ENCODE measurements around the gene PAPPA2. TPM values are rescaled to one million over a fixed set of nuclear protein-coding genes. Genes with fewer than 3 reads are reported as not detected.

PAPPA2 gene
- total and polyA plus RNA-seq, 9 of the 15 experiments (the other 6 are each of a cell fraction or from before 2014, with no cell fraction given), result 0.01 to 0.15 (median 0.05) TPM; not detected in 2

DNA sequence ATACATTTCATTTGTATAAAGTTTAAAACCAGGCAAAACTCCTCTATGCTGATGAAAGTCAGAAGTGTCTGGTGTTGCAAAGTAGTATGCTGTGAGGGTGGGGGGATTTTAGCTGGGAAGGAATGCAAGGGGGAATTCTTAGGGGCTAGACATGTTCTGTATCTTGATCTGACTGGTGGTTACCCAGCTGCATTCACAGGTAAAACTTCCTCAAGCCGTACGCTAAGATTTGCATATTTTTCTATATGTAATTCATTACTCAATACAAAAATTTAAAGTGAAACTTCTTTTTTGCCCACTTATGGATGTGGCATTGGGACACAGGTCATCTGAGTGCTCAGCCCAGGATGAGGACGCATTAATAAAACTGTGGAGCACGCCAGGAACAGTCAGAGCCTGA lies 323.3 kb downstream of the PAPPA2 start:
- TF ChIP-seq, protein P1, sequence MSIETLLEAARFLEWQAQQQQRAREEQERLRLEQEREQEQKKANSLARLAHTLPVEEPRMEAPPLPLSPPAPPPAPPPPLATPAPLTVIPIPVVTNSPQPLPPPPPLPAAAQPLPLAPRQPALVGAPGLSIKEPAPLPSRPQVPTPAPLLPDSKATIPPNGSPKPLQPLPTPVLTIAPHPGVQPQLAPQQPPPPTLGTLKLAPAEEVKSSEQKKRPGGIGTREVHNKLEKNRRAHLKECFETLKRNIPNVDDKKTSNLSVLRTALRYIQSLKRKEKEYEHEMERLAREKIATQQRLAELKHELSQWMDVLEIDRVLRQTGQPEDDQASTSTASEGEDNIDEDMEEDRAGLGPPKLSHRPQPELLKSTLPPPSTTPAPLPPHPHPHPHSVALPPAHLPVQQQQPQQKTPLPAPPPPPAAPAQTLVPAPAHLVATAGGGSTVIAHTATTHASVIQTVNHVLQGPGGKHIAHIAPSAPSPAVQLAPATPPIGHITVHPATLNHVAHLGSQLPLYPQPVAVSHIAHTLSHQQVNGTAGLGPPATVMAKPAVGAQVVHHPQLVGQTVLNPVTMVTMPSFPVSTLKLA (conservative IDR thresholded peaks at IDR 0.05), result no peak
- TF ChIP-seq KDM2B (CRISPR knock-in tag; IDR thresholded peaks at IDR 0.05), result no peak
- TF ChIP-seq CTBP1 (IDR thresholded peaks at IDR 0.05; ENCODE audit: borderline replicate concordance), result no peak
- no peak for FAIRE-seq
- Histone ChIP-seq H3K36me3 (ENCODE audit: control insufficient read depth, insufficient read depth, low read length) (no peaks in the 10 kb centered on the region), H3K27ac (ENCODE audit: extremely low read depth, low read depth, low read length) (no peak overlapping the region), H2AFZ (ENCODE audit: low read depth, low read length) (no peak overlapping the region), H3K9me1 (ENCODE audit: control insufficient read depth, insufficient read depth, low read length) (no peaks in the 10 kb centered on the region), H3K27me3 (ENCODE audit: control insufficient read depth in 2 of 2, insufficient read depth in 2 of 2, low read length in 2 of 2) (peaks cover 6 to 11% of the 10 kb centered on the region in 2 experiments; a peak in 4 of 5 replicates), H4K20me1 (replicated peaks; ENCODE audit: control insufficient read depth, insufficient read depth, low read length) (no peaks in the 10 kb centered on the region), H3K4me2 (ENCODE audit: insufficient read depth, low read length) (no peak overlapping the region), H3K79me2 (ENCODE audit: control insufficient read depth, insufficient read depth, low read length) (no peaks in the 10 kb centered on the region), H3K9me3 (replicated peaks; ENCODE audit: control insufficient read depth, insufficient read depth, low read depth, low read length) (no peaks in the 10 kb centered on the region), H3K9ac (ENCODE audit: insufficient read depth in 1 of 2, low read depth in 2 of 2, low read length in 2 of 2) (no peak overlapping the region), H3K4me3 (no peak overlapping the region), H3K4me1 (replicated peaks in 1 of 2; ENCODE audit: control insufficient read depth in 2 of 2, insufficient read depth in 2 of 2, low read length in 2 of 2) (no peaks in the 10 kb centered on the region)
- CTCF ChIA-PET (ENCODE audit: low intra/inter-chr PET ratio), result no interaction called here
- DNase-seq (ENCODE audit: extremely low read depth in 1 of 4, low spot score in 3 of 4), result no peak
- ATAC-seq, result no peak
- in situ Hi-C loops (cut with MboI), result no loop called here
- POLR2A ChIA-PET, result interaction anchor here (0.6 to 1.6 kb wide), 2 partner anchors 14 to 78 kb away, joined by 3 to 4 read pairs; no protein-coding TSS in a partner anchor
- WGBS (ENCODE audit: insufficient coverage, low coverage, missing lambda C conversion rate), result 3% methylated on average over 4 of the region's 4 CpGs
- BruUV-seq (replicated peaks), result no TSS peak
- intact Hi-C loops (cut with micrococcal nuclease), result no loop called here

DNA sequence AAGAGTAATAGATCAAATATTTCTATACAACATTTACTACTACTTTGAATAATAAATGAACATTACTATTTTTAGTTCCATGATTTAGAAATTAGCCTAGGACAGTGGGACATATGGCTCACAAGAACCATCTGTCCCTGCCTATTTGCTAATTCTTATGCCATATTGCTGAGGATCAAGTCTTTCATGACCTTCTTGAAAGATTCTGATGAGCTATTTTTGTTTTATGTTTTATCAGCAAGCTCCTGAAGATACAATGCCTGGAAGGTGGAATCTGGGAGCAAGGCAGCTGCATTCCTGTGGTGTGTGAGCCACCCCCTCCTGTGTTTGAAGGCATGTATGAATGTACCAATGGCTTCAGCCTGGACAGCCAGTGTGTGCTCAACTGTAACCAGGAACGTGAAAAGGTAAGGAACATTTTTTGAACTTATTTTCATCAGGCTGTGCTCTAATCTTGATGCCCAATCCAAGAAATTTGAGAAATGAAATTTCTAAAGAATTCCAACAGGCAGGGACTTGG lies 326.7 kb downstream of the PAPPA2 start:
- Histone ChIP-seq H3K9me3 (replicated peaks; ENCODE audit: control insufficient read depth, insufficient read depth, low read depth, low read length) (no peaks in the 10 kb centered on the region), H3K79me2 (ENCODE audit: control insufficient read depth, insufficient read depth, low read length) (no peaks in the 10 kb centered on the region), H3K4me2 (ENCODE audit: insufficient read depth, low read length) (no peak overlapping the region), H3K27ac (ENCODE audit: extremely low read depth, low read depth, low read length) (no peak overlapping the region), H4K20me1 (replicated peaks; ENCODE audit: control insufficient read depth, insufficient read depth, low read length) (no peaks in the 10 kb centered on the region), H2AFZ (ENCODE audit: low read depth, low read length) (no peak overlapping the region), H3K4me3 (no peak overlapping the region), H3K9ac (ENCODE audit: insufficient read depth in 1 of 2, low read depth in 2 of 2, low read length in 2 of 2) (no peak overlapping the region), H3K27me3 (ENCODE audit: control insufficient read depth in 2 of 2, insufficient read depth in 2 of 2, low read length in 2 of 2) (peaks cover 4 to 11% of the 10 kb centered on the region in 2 experiments; a peak in 3 of 5 replicates), H3K9me1 (ENCODE audit: control insufficient read depth, insufficient read depth, low read length) (no peaks in the 10 kb centered on the region), H3K36me3 (ENCODE audit: control insufficient read depth, insufficient read depth, low read length) (no peaks in the 10 kb centered on the region), H3K4me1 (replicated peaks in 1 of 2; ENCODE audit: control insufficient read depth in 2 of 2, insufficient read depth in 2 of 2, low read length in 2 of 2) (no peaks in the 10 kb centered on the region)
- ChIA-PET CTCF (ENCODE audit: low intra/inter-chr PET ratio) (no interaction called here), POLR2A (no interaction called here)
- FAIRE-seq (no peak), DNase-seq (ENCODE audit: extremely low read depth in 1 of 4, low spot score in 3 of 4) (no peak), ATAC-seq (no peak)
- intact Hi-C loops (cut with micrococcal nuclease) (no loop called here), in situ Hi-C loops (cut with MboI) (no loop called here)
- WGBS (ENCODE audit: insufficient coverage, low coverage, missing lambda C conversion rate), result 0% methylated on average over 1 of the region's 1 CpG
- no TSS peak for BruUV-seq (replicated peaks)
- TF ChIP-seq PPARD (CRISPR knock-in tag; IDR thresholded peaks at IDR 0.05) (no peak), NCOA2 (IDR thresholded peaks at IDR 0.05; ENCODE audit: partially characterized antibody in 2 of 2) (no peak), HDAC2 (IDR thresholded peaks at IDR 0.05) (no peak), ETV6 (IDR thresholded peaks at IDR 0.05; ENCODE audit: borderline replicate concordance in 1 of 2, low read depth in 2 of 2, low read length in 1 of 2) (no peak), ETV6 (CRISPR knock-in tag; IDR thresholded peaks at IDR 0.05; ENCODE audit: borderline replicate concordance) (no peak), FOSL1 (tag; conservative IDR thresholded peaks at IDR 0.05) (no peak), TAF9B (IDR thresholded peaks at IDR 0.05; ENCODE audit: partially characterized antibody) (no peak)
- TF ChIP-seq, protein P2, sequence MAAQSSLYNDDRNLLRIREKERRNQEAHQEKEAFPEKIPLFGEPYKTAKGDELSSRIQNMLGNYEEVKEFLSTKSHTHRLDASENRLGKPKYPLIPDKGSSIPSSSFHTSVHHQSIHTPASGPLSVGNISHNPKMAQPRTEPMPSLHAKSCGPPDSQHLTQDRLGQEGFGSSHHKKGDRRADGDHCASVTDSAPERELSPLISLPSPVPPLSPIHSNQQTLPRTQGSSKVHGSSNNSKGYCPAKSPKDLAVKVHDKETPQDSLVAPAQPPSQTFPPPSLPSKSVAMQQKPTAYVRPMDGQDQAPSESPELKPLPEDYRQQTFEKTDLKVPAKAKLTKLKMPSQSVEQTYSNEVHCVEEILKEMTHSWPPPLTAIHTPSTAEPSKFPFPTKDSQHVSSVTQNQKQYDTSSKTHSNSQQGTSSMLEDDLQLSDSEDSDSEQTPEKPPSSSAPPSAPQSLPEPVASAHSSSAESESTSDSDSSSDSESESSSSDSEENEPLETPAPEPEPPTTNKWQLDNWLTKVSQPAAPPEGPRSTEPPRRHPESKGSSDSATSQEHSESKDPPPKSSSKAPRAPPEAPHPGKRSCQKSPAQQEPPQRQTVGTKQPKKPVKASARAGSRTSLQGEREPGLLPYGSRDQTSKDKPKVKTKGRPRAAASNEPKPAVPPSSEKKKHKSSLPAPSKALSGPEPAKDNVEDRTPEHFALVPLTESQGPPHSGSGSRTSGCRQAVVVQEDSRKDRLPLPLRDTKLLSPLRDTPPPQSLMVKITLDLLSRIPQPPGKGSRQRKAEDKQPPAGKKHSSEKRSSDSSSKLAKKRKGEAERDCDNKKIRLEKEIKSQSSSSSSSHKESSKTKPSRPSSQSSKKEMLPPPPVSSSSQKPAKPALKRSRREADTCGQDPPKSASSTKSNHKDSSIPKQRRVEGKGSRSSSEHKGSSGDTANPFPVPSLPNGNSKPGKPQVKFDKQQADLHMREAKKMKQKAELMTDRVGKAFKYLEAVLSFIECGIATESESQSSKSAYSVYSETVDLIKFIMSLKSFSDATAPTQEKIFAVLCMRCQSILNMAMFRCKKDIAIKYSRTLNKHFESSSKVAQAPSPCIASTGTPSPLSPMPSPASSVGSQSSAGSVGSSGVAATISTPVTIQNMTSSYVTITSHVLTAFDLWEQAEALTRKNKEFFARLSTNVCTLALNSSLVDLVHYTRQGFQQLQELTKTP (IDR thresholded peaks at IDR 0.05; ENCODE audit: low read depth in 1 of 2, partially characterized antibody in 2 of 2), result no peak
